ENCODE measurements around the gene UNCX.

GRCh38 chr7:1250901-1251300 lies 18.2 kb downstream of the UNCX start:
- TF ChIP-seq, protein P1, sequence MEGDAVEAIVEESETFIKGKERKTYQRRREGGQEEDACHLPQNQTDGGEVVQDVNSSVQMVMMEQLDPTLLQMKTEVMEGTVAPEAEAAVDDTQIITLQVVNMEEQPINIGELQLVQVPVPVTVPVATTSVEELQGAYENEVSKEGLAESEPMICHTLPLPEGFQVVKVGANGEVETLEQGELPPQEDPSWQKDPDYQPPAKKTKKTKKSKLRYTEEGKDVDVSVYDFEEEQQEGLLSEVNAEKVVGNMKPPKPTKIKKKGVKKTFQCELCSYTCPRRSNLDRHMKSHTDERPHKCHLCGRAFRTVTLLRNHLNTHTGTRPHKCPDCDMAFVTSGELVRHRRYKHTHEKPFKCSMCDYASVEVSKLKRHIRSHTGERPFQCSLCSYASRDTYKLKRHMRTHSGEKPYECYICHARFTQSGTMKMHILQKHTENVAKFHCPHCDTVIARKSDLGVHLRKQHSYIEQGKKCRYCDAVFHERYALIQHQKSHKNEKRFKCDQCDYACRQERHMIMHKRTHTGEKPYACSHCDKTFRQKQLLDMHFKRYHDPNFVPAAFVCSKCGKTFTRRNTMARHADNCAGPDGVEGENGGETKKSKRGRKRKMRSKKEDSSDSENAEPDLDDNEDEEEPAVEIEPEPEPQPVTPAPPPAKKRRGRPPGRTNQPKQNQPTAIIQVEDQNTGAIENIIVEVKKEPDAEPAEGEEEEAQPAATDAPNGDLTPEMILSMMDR (IDR thresholded peaks at IDR 0.05): no peak
- TF ChIP-seq POLR2A (IDR thresholded peaks at IDR 0.05): no peak

Data from testis (tissue), 2 donors.